Caco-2 (cell line): ENCODE data around the gene SERPINB4. TPM values are rescaled to one million over a fixed set of nuclear protein-coding genes. Genes with fewer than 3 reads are reported as not detected.

Experiments used
- BruUV-seq: library from RNA; stranded (reverse); fragments of 400-500 nt; replicated peaks from 2 replicates; lab custom pipeline; 2021; lab: Mats Ljungman, UMichigan
- CTCF ChIA-PET: fragments of 300-600 bp; sonication (Branson Sonifier 250); formaldehyde crosslinking; loops from one replicate; lab custom pipeline; 2022; ENCODE audit warnings: antibody characterized with exemption; lab: Charles Lee
- POLR2A ChIA-PET: fragments of 300-600 bp; sonication (Branson Sonifier 250); formaldehyde crosslinking; loops from one replicate; lab custom pipeline; 2022; ENCODE audit warnings: antibody characterized with exemption; lab: Charles Lee
- DNase-seq, 2 experiments: peaks; one replicate each; pipeline versions ENCODE4 v3.0.0 to v3.0.0-alpha.2; 2020 to 2022
- H3K27me3 ChIP-seq: replicated peaks from 2 replicates; pipeline ENCODE4 v1.6.0; 2011; ENCODE audit warnings: low read length; ENCODE audit not compliant: control insufficient read depth, insufficient read depth
- H3K36me3 ChIP-seq: 2 replicates; pipeline ENCODE4 v1.5.1; 2011; ENCODE audit warnings: low read length; ENCODE audit not compliant: control insufficient read depth, insufficient read depth
- H3K4me1 ChIP-seq: fragments of 250-450 bp; sonication (Bioruptor Pico); 2 replicates; pipeline ENCODE4 v1.5.1; 2020; ENCODE audit warnings: mild to moderate bottlenecking
- H3K4me3 ChIP-seq: 2 replicates; pipeline ENCODE4 v1.5.1; 2011; ENCODE audit warnings: low read depth, mild to moderate bottlenecking, control low read depth, low read length
- H3K9me3 ChIP-seq: fragments of 250-450 bp; sonication (Bioruptor Pico); 2 replicates; pipeline ENCODE4 v1.5.1; 2020; ENCODE audit warnings: mild to moderate bottlenecking, moderate library complexity
- H3K27ac Mint-ChIP-seq: one replicate; pipeline ENCODE4 v1.8.0; 2022; ENCODE audit warnings: mixed read lengths; ENCODE audit not compliant: unreplicated experiment
- H3K27me3 Mint-ChIP-seq: one replicate; pipeline ENCODE4 v1.8.0; 2022; ENCODE audit warnings: mixed read lengths; ENCODE audit not compliant: insufficient read depth, unreplicated experiment
- H3K36me3 Mint-ChIP-seq: one replicate; pipeline ENCODE4 v1.8.0; 2022; ENCODE audit warnings: mild to moderate bottlenecking, mixed read lengths; ENCODE audit not compliant: insufficient read depth, unreplicated experiment
- H3K4me1 Mint-ChIP-seq: one replicate; pipeline ENCODE4 v1.8.0; 2022; ENCODE audit warnings: low read depth, mixed read lengths; ENCODE audit not compliant: unreplicated experiment
- H3K4me3 Mint-ChIP-seq: one replicate; pipeline ENCODE4 v1.8.0; 2022; ENCODE audit warnings: mild to moderate bottlenecking, moderate library complexity, mixed read lengths; ENCODE audit not compliant: unreplicated experiment
- H3K9me3 Mint-ChIP-seq: one replicate; pipeline ENCODE4 v1.8.0; 2022; ENCODE audit warnings: mixed read lengths; ENCODE audit not compliant: unreplicated experiment
- CTCF ChIP-seq, 2 experiments: fragments of 200-600 bp in 1 of 2; IDR thresholded peaks; 1 replicate in 1 of 2; 2 replicates in 1 of 2; pipeline versions ENCODE4 v1.5.1 to v1.8.0; 2011 to 2022; ENCODE audit warnings: antibody characterized with exemption in 1 of 2, control low read depth in 1 of 2, inconsistent platforms in 1 of 2, low read depth in 1 of 2, low read length in 1 of 2, mild to moderate bottlenecking in 1 of 2, moderate library complexity in 1 of 2; ENCODE audit not compliant: insufficient read depth in 1 of 2, severe bottlenecking in 1 of 2, unreplicated experiment in 1 of 2
- intact Hi-C: fragments of 100-400 bp; cut with micrococcal nuclease; formaldehyde crosslinking; loops from one replicate; pipeline ENCODE4 v1.10.0; 2022; ENCODE audit not compliant: unreplicated experiment
- total RNA-seq: library from RNA; stranded (reverse); gene quantifications from 2 replicates; pipeline ENCODE4 v1.2.3, GENCODE V29; 2022

The SERPINB4 gene
- total RNA-seq, 1 experiment from 2014 or later = not detected

- BruUV-seq = no TSS peak
- no peak overlapping the region for H3K27ac Mint-ChIP-seq
- no peak overlapping the region for H3K4me3 Mint-ChIP-seq
- Histone ChIP-seq H3K36me3 (no peaks in the 10 kb centered on the region), H3K9me3 (no peaks in the 10 kb centered on the region), H3K4me1 (no peaks in the 10 kb centered on the region), H3K27me3 (no peaks in the 10 kb centered on the region), H3K4me3 (no peak overlapping the region)
- no peaks in the 10 kb centered on the region for H3K36me3 Mint-ChIP-seq
- H3K9me3 Mint-ChIP-seq = no peaks in the 10 kb centered on the region
- no peak for TF ChIP-seq CTCF (IDR thresholded peaks at IDR 0.05; ENCODE audit: insufficient read depth in 1 of 2, low read depth in 1 of 2, low read length in 1 of 2, severe bottlenecking in 1 of 2, unreplicated experiment in 1 of 2)
- no peaks in the 10 kb centered on the region for H3K27me3 Mint-ChIP-seq
- no peak for DNase-seq
- ChIA-PET POLR2A (no interaction called here), CTCF (no interaction called here)
- no peaks in the 10 kb centered on the region for H3K4me1 Mint-ChIP-seq
- intact Hi-C loops = no loop called here
Observed at GRCh38 chr18:63604791-63605567, 39.1 kb downstream of the SERPINB4 start.

- Mint-ChIP-seq H3K4me3 (no peak overlapping the region), H3K9me3 (no peaks in the 10 kb centered on the region), H3K36me3 (no peaks in the 10 kb centered on the region), H3K27ac (no peak overlapping the region), H3K4me1 (no peaks in the 10 kb centered on the region), H3K27me3 (no peaks in the 10 kb centered on the region)
- intact Hi-C loops = no loop called here
- BruUV-seq = no TSS peak
- Histone ChIP-seq H3K4me3 (no peak overlapping the region), H3K36me3 (no peaks in the 10 kb centered on the region), H3K4me1 (no peaks in the 10 kb centered on the region), H3K9me3 (no peaks in the 10 kb centered on the region), H3K27me3 (no peaks in the 10 kb centered on the region)
- TF ChIP-seq CTCF (IDR thresholded peaks at IDR 0.05; ENCODE audit: insufficient read depth in 1 of 2, low read depth in 1 of 2, low read length in 1 of 2, severe bottlenecking in 1 of 2, unreplicated experiment in 1 of 2) = no peak
- POLR2A ChIA-PET = no interaction called here
- CTCF ChIA-PET = no interaction called here
- no peak for DNase-seq
Observed at GRCh38 chr18:63603772-63604171, 40.3 kb downstream of the SERPINB4 start.

- H3K27ac Mint-ChIP-seq = no peak overlapping the region
Observed at GRCh38 chr18:63603355-63603754, 40.7 kb downstream of the SERPINB4 start.

More at GRCh38 chr18:63603355-63603754, 40.7 kb downstream of the SERPINB4 start:
- no peaks in the 10 kb centered on the region for H3K36me3 ChIP-seq
- CTCF ChIA-PET = no interaction called here
- no TSS peak for BruUV-seq
- H3K27me3 ChIP-seq = no peaks in the 10 kb centered on the region
- H3K4me1 ChIP-seq = no peaks in the 10 kb centered on the region
- no peak overlapping the region for H3K4me3 ChIP-seq
- TF ChIP-seq CTCF (IDR thresholded peaks at IDR 0.05; ENCODE audit: insufficient read depth in 1 of 2, low read depth in 1 of 2, low read length in 1 of 2, severe bottlenecking in 1 of 2, unreplicated experiment in 1 of 2) = no peak
- Mint-ChIP-seq H3K4me3 (no peak overlapping the region), H3K4me1 (no peaks in the 10 kb centered on the region), H3K27me3 (no peaks in the 10 kb centered on the region), H3K36me3 (no peaks in the 10 kb centered on the region), H3K9me3 (no peaks in the 10 kb centered on the region)
- DNase-seq = no peak
- intact Hi-C loops = no loop called here
- no peaks in the 10 kb centered on the region for H3K9me3 ChIP-seq
- POLR2A ChIA-PET = no interaction called here
